SHP77 (cell line): ENCODE data around the gene IL15RA.
"Not testable (repeated sequence)": the region's sequence is repeated elsewhere in the genome, so short reads cannot be mapped to it uniquely, and the experiment has no call there.

Experiments
- DNase-seq, 2 experiments: peaks; one replicate each; lab custom pipeline; 2025; lab: John Stamatoyannopoulos, UW

IL15RA gene

GRCh38 chr10:6005856-6006395 is 28.6 kb upstream of the IL15RA start:
- no peak for DNase-seq

GRCh38 chr10:6005161-6005804 is 27.9 kb upstream of the IL15RA start:
- not testable (repeated sequence) for DNase-seq

- DNase-seq: no peak
Measured at GRCh38 chr10:6002809-6003510, 25.6 kb upstream of the IL15RA start.

GRCh38 chr10:5999440-6000165 is 22.3 kb upstream of the IL15RA start:
- no peak for DNase-seq

- DNase-seq: no peak
Measured at GRCh38 chr10:5996696-5997095, 19.4 kb upstream of the IL15RA start.

GRCh38 chr10:5992398-5992797 is 15.1 kb upstream of the IL15RA start:
- DNase-seq: no peak

- no peak for DNase-seq
Measured at GRCh38 chr10:5991708-5992107, 14.4 kb upstream of the IL15RA start.

- no peak for DNase-seq
Measured at GRCh38 chr10:5989756-5990155, 12.4 kb upstream of the IL15RA start.

- DNase-seq: no peak
Measured at GRCh38 chr10:5988336-5988920, 11.1 kb upstream of the IL15RA start.

- DNase-seq: no peak
Measured at GRCh38 chr10:5987747-5988146, 10.4 kb upstream of the IL15RA start.

GRCh38 chr10:5985029-5985428 is 7.7 kb upstream of the IL15RA start:
- no peak for DNase-seq

GRCh38 chr10:5983774-5984173 is 6.4 kb upstream of the IL15RA start:
- no peak for DNase-seq

GRCh38 chr10:5981529-5981928 is 4.2 kb upstream of the IL15RA start:
- no peak for DNase-seq

- DNase-seq: no peak
Measured at GRCh38 chr10:5978230-5978489, 817 bp upstream of the IL15RA start.

GRCh38 chr10:5976512-5977470 is 552 bp downstream of the IL15RA start:
- DNase-seq: no peak

- no peak for DNase-seq
Measured at GRCh38 chr10:5975641-5976473, 1.5 kb downstream of the IL15RA start.

GRCh38 chr10:5973069-5973468 is 4.3 kb downstream of the IL15RA start:
- DNase-seq: no peak

- DNase-seq: no peak
Measured at GRCh38 chr10:5971886-5972285, 5.5 kb downstream of the IL15RA start.

- DNase-seq: no peak
Measured at GRCh38 chr10:5971315-5971832, 6.0 kb downstream of the IL15RA start.

GRCh38 chr10:5970527-5970926 is 6.8 kb downstream of the IL15RA start:
- DNase-seq: no peak
